OCI-LY1 (cell line): ENCODE results near the gene EEF1A1.

Source experiments
- H2AFZ ChIP-seq: fragments of 200-600 bp; sonication (generic), shearing (Covaris generic); 2 replicates; pipeline ENCODE4 v1.6.0; 2014; ENCODE audit warnings: antibody characterized with exemption, mild to moderate bottlenecking, low read length
- H3F3A ChIP-seq: fragments of 200-600 bp; sonication (generic), shearing (Covaris generic); 2 replicates; pipeline ENCODE4 v1.6.0; 2014; ENCODE audit warnings: mild to moderate bottlenecking, antibody characterized with exemption, low read length, moderate library complexity; ENCODE audit not compliant: insufficient read depth
- H3K27ac ChIP-seq: fragments of 200-600 bp; sonication (generic); 2 replicates; pipeline ENCODE4 v1.5.1; 2014; ENCODE audit warnings: low read length, mixed run types, mild to moderate bottlenecking, low read depth; ENCODE audit not compliant: poor library complexity, severe bottlenecking
- H3K27me3 ChIP-seq: fragments of 200-600 bp; sonication (generic); 2 replicates; pipeline ENCODE4 v1.6.0; 2014; ENCODE audit warnings: antibody characterized with exemption, mild to moderate bottlenecking, low read length, moderate library complexity; ENCODE audit not compliant: insufficient read depth
- H3K36me3 ChIP-seq: fragments of 200-600 bp; sonication (generic); 2 replicates; pipeline ENCODE4 v1.6.1; 2014; ENCODE audit warnings: mild to moderate bottlenecking, antibody characterized with exemption, low read length, moderate library complexity, mixed read lengths; ENCODE audit not compliant: insufficient read depth
- H3K4me1 ChIP-seq: fragments of 200-600 bp; sonication (generic); 2 replicates; pipeline ENCODE4 v1.5.1; 2014; ENCODE audit warnings: mild to moderate bottlenecking, low read length, moderate library complexity; ENCODE audit not compliant: insufficient read depth, severe bottlenecking
- H3K4me2 ChIP-seq: fragments of 200-600 bp; sonication (generic), shearing (Covaris generic); 2 replicates; pipeline ENCODE4 v1.6.1; 2014; ENCODE audit warnings: low read length
- H3K4me3 ChIP-seq: fragments of 200-600 bp; sonication (generic); 2 replicates; pipeline ENCODE4 v1.5.1; 2014; ENCODE audit warnings: low read length, low read depth, mild to moderate bottlenecking, mixed read lengths; ENCODE audit not compliant: poor library complexity, severe bottlenecking
- H3K79me2 ChIP-seq: fragments of 200-600 bp; shearing (Covaris generic); 2 replicates; pipeline ENCODE4 v1.6.1; 2016; ENCODE audit warnings: mixed run types, low read length, mixed read lengths; ENCODE audit not compliant: insufficient read depth
- H3K9ac ChIP-seq: fragments of 200-600 bp; sonication (generic), shearing (Covaris generic); 2 replicates; pipeline ENCODE4 v1.6.1; 2014; ENCODE audit warnings: mild to moderate bottlenecking, low read length, mixed read lengths
- H3K9me2 ChIP-seq: fragments of 200-600 bp; sonication (generic), shearing (Covaris generic); 2 replicates; pipeline ENCODE4 v1.6.1; 2014; ENCODE audit warnings: low read depth, mild to moderate bottlenecking, low read length, mixed read lengths
- H3K9me3 ChIP-seq: fragments of 200-600 bp; shearing (Covaris generic); 2 replicates; pipeline ENCODE4 v1.6.1; 2014; ENCODE audit warnings: low read length, mixed read lengths
- H4K20me1 ChIP-seq: fragments of 200-600 bp; sonication (generic), shearing (Covaris generic); 2 replicates; pipeline ENCODE4 v1.6.0; 2016; ENCODE audit warnings: mild to moderate bottlenecking, low read length; ENCODE audit not compliant: insufficient read depth
- CTCF ChIP-seq: fragments of 200-600 bp; sonication (generic), shearing (Covaris generic); IDR thresholded peaks from 2 replicates; pipeline ENCODE4 v1.5.1; 2017; ENCODE audit warnings: mild to moderate bottlenecking, antibody characterized with exemption, low read length, moderate library complexity, mixed read lengths
- EZH2 ChIP-seq: fragments of 200-600 bp; sonication (generic), shearing (Covaris generic); IDR thresholded peaks from 2 replicates; pipeline ENCODE4 v1.8.0; 2017; ENCODE audit warnings: borderline replicate concordance, mixed run types, mild to moderate bottlenecking, antibody characterized with exemption, low read length, moderate library complexity, mixed read lengths

Gene EEF1A1

DNA sequence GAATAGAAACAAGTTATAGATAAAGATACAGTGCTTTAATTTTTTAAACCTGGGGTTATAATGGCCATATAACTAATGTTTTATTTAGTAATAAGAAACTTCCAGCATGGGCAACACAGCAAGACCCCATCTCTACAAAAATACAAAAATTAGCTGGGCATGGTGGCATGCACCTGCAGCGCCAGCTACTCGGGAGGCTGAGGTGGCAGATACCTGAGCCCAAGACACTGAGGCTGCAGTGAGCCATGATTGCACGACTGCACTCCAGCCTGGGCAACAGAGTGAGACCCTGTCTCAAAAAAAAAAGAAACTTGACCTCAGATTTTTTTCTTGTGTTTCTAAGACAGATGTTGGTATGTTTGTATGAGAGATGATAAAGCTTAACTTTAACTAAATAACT is 22.9 kb downstream of the EEF1A1 start:
- Histone ChIP-seq H3K36me3 (peaks cover 82% of the 10 kb centered on the region), H3K4me3 (no peak overlapping the region), H3K9me3 (no peaks in the 10 kb centered on the region), H3K4me1 (no peaks in the 10 kb centered on the region), H3K4me2 (no peak overlapping the region), H3K79me2 (no peaks in the 10 kb centered on the region), H3K9ac (no peak overlapping the region), H3K9me2 (no peaks in the 10 kb centered on the region), H3F3A (no peaks in the 10 kb centered on the region), H3K27ac (no peak overlapping the region), H4K20me1 (no peaks in the 10 kb centered on the region), H2AFZ (no peak overlapping the region), H3K27me3 (no peaks in the 10 kb centered on the region)
- TF ChIP-seq EZH2, result no peak
- TF ChIP-seq CTCF, result no peak

GRCh38 chr6:73491377-73491776 is 29.5 kb downstream of the EEF1A1 start:
- Histone ChIP-seq H3K4me3 (no peak overlapping the region), H3K4me2 (no peak overlapping the region), H3K27ac (no peak overlapping the region), H3K36me3 (peaks cover 85% of the 10 kb centered on the region), H2AFZ (no peak overlapping the region), H3K4me1 (no peaks in the 10 kb centered on the region), H3F3A (no peaks in the 10 kb centered on the region), H3K79me2 (0 out of 2 replicates have a peak, but pooled peaks cover 2% of the 10 kb centered on the region), H3K9ac (no peak overlapping the region), H3K9me3 (peaks cover 3% of the 10 kb centered on the region; the same call in 1 of the 2 replicates), H3K9me2 (no peaks in the 10 kb centered on the region), H4K20me1 (no peaks in the 10 kb centered on the region), H3K27me3 (no peaks in the 10 kb centered on the region)
- TF ChIP-seq EZH2 (no peak), CTCF (no peak)

GRCh38 chr6:73487473-73487872 is 33.4 kb downstream of the EEF1A1 start:
- no peak overlapping the region for H3K4me2 ChIP-seq
- no peak overlapping the region for H2AFZ ChIP-seq
- H3F3A ChIP-seq, result no peaks in the 10 kb centered on the region
- H3K4me1 ChIP-seq, result no peaks in the 10 kb centered on the region
- H3K27ac ChIP-seq, result no peak overlapping the region
- H3K9ac ChIP-seq, result no peak overlapping the region
- TF ChIP-seq CTCF (no peak), EZH2 (no peak)
- no peak overlapping the region for H3K4me3 ChIP-seq
- no peaks in the 10 kb centered on the region for H4K20me1 ChIP-seq
- H3K9me3 ChIP-seq, result peaks cover 3% of the 10 kb centered on the region; the same call in 1 of the 2 replicates
- H3K79me2 ChIP-seq, result 0 out of 2 replicates have a peak, but pooled peaks cover 2% of the 10 kb centered on the region
- peaks cover 90% of the 10 kb centered on the region for H3K36me3 ChIP-seq
- no peaks in the 10 kb centered on the region for H3K9me2 ChIP-seq
- H3K27me3 ChIP-seq, result no peaks in the 10 kb centered on the region
